Sigmoid colon (tissue), 4 donors: ENCODE data around the gene MTCL1.

ENCODE experiments used
- CTCF ChIP-seq, 4 experiments: fragments of 450-650 bp in 3 of 4; fragments of 200-600 bp in 1 of 4; IDR thresholded peaks; one replicate each; pipeline ENCODE4 v1.5.1; 2016 to 2019; ENCODE audit warnings: antibody characterized with exemption in 4 of 4, mild to moderate bottlenecking in 3 of 4, moderate library complexity in 2 of 4
- POLR2AphosphoS5 ChIP-seq, 4 donors: sonication (generic); formaldehyde crosslinking; IDR thresholded peaks; one replicate each; pipeline ENCODE4 v1.6.1; 2017; ENCODE audit warnings: antibody characterized with exemption in 4 of 4

- TF ChIP-seq CTCF (IDR thresholded peaks at IDR 0.05) (no peak), POLR2AphosphoS5 (IDR thresholded peaks at IDR 0.05) (no peak)
Observed at GRCh38 chr18:8868779-8869415, 163.5 kb downstream of the MTCL1 start.
